HepG2 (cell line): Measurements from ENCODE around the gene POLE3. TPM values are rescaled to one million over a fixed set of nuclear protein-coding genes. Genes with fewer than 3 reads are reported as not detected.

Source experiments
- CREB1 ChIP-seq, 2 experiments: fragments of 450-650 bp in 1 of 2; IDR thresholded peaks; 2 replicates each; pipeline ENCODE4 v1.6.1; 2016 to 2017; ENCODE audit warnings: control low read depth in 1 of 2, mild to moderate bottlenecking in 1 of 2, missing compliant biosample characterization in 1 of 2, missing genetic modification characterization in 1 of 2
- GLI4 ChIP-seq: sonication (generic); formaldehyde crosslinking; IDR thresholded peaks from 2 replicates; pipeline ENCODE4 v1.5.1; 2020; ENCODE audit warnings: missing genetic modification reagents, mild to moderate bottlenecking, moderate library complexity, borderline replicate concordance
- HIVEP1 ChIP-seq: sonication (generic); formaldehyde crosslinking; IDR thresholded peaks from 2 replicates; pipeline ENCODE4 v1.4.0; 2020; ENCODE audit warnings: mild to moderate bottlenecking, missing genetic modification reagents
- MAFF ChIP-seq: IDR thresholded peaks from 2 replicates; pipeline ENCODE4 v1.6.1; 2011; ENCODE audit warnings: low read depth, low read length, improper control_type of control experiment
- MATR3 ChIP-seq: sonication (generic); formaldehyde crosslinking; IDR thresholded peaks from 2 replicates; pipeline ENCODE4 v1.4.0; 2020; ENCODE audit warnings: missing genetic modification reagents
- NFE2L2 ChIP-seq: fragments of 150-350 bp; IDR thresholded peaks from 2 replicates; pipeline ENCODE4 v1.6.1; 2014; ENCODE audit warnings: low read length
- NR2F2 ChIP-seq: IDR thresholded peaks from 2 replicates; pipeline ENCODE4 v1.6.1; 2012; ENCODE audit warnings: low read depth, inconsistent platforms, borderline replicate concordance
- PHF21A ChIP-seq: sonication (generic); formaldehyde crosslinking; IDR thresholded peaks from 2 replicates; pipeline ENCODE4 v1.5.0; 2020; ENCODE audit warnings: mild to moderate bottlenecking, missing genetic modification reagents
- POLR2G ChIP-seq: fragments of 200-400 bp; formaldehyde crosslinking; IDR thresholded peaks from 2 replicates; pipeline ENCODE4 v1.6.1; 2018; ENCODE audit warnings: mild to moderate bottlenecking, low read depth, low read length, moderate library complexity
- ZEB1 ChIP-seq: IDR thresholded peaks from 2 replicates; pipeline ENCODE4 v1.6.1; 2012; ENCODE audit warnings: mild to moderate bottlenecking, low read depth, inconsistent platforms; ENCODE audit not compliant: insufficient replicate concordance
- ZFP36 ChIP-seq: fragments of 150-350 bp; IDR thresholded peaks from 2 replicates; pipeline ENCODE4 v1.6.1; 2018; ENCODE audit warnings: borderline replicate concordance, low read length, low read depth; ENCODE audit not compliant: partially characterized antibody
- ZFP41 ChIP-seq: sonication (generic); formaldehyde crosslinking; IDR thresholded peaks from 2 replicates; pipeline ENCODE4 v1.4.0; 2020; ENCODE audit warnings: mild to moderate bottlenecking, missing genetic modification reagents, borderline replicate concordance
- ZNF253 ChIP-seq: sonication (generic); formaldehyde crosslinking; IDR thresholded peaks from 2 replicates; pipeline ENCODE4 v1.8.0; 2022; ENCODE audit warnings: mild to moderate bottlenecking, missing genetic modification reagents, borderline replicate concordance
- ZNF644 ChIP-seq: IDR thresholded peaks from 2 replicates; pipeline ENCODE4 v1.6.1; 2016; ENCODE audit warnings: low read depth
- ZSCAN29 ChIP-seq: sonication (generic); formaldehyde crosslinking; conservative IDR thresholded peaks from 2 replicates; pipeline ENCODE4 v1.4.0; 2020; ENCODE audit warnings: mild to moderate bottlenecking, missing genetic modification reagents
- polyA plus RNA-seq, 8 experiments: library from polyadenylated mRNA; depleted of rRNA in 3 of 8; stranded (reverse) in 7 of 8; unstranded in 1 of 8; fragments of >200 nt; fragmentation: Illumina TruSeq in 4 of 8; extraction: Trizol in 4 of 8; gene quantifications; 2 replicates each; pipeline versions ENCODE4 v1.2.1 to v1.2.3, GENCODE V29; 2011 to 2016; ENCODE audit warnings: low read depth in 4 of 8, missing spikeins in 1 of 8, mixed read lengths in 1 of 8; ENCODE audit not compliant: insufficient read depth in 1 of 8
- total RNA-seq, 5 experiments: library from RNA; depleted of rRNA; stranded (reverse); fragments of >200 nt; fragmentation: Illumina TruSeq; extraction: Trizol; gene quantifications; 2 replicates each; pipeline ENCODE4 v1.2.3, GENCODE V29; 2016; ENCODE audit warnings: low read depth in 1 of 5
- TF ChIP-seq, protein P1 (sequence below): IDR thresholded peaks from 2 replicates; pipeline ENCODE4 v1.6.1; 2016; ENCODE audit warnings: low read depth, control low read depth
- TF ChIP-seq, protein P2 (sequence below): sonication (generic); formaldehyde crosslinking; IDR thresholded peaks from 2 replicates; pipeline ENCODE4 v1.5.1; 2020; ENCODE audit warnings: missing genetic modification reagents, mild to moderate bottlenecking, borderline replicate concordance
- TF ChIP-seq, protein P3 (sequence below): sonication (generic); formaldehyde crosslinking; IDR thresholded peaks from 2 replicates; pipeline ENCODE4 v1.4.0; 2020; ENCODE audit warnings: missing genetic modification reagents, borderline replicate concordance
- TF ChIP-seq, protein P4 (sequence below): sonication (generic); formaldehyde crosslinking; IDR thresholded peaks from 2 replicates; pipeline ENCODE4 v1.5.1; 2020; ENCODE audit warnings: mild to moderate bottlenecking, missing genetic modification reagents, moderate library complexity

Gene POLE3
- total and polyA plus RNA-seq, 2 of the 13 experiments (the other 11 are each of a cell fraction or from before 2014, with no cell fraction given) = 36.0 to 77.2 TPM

DNA sequence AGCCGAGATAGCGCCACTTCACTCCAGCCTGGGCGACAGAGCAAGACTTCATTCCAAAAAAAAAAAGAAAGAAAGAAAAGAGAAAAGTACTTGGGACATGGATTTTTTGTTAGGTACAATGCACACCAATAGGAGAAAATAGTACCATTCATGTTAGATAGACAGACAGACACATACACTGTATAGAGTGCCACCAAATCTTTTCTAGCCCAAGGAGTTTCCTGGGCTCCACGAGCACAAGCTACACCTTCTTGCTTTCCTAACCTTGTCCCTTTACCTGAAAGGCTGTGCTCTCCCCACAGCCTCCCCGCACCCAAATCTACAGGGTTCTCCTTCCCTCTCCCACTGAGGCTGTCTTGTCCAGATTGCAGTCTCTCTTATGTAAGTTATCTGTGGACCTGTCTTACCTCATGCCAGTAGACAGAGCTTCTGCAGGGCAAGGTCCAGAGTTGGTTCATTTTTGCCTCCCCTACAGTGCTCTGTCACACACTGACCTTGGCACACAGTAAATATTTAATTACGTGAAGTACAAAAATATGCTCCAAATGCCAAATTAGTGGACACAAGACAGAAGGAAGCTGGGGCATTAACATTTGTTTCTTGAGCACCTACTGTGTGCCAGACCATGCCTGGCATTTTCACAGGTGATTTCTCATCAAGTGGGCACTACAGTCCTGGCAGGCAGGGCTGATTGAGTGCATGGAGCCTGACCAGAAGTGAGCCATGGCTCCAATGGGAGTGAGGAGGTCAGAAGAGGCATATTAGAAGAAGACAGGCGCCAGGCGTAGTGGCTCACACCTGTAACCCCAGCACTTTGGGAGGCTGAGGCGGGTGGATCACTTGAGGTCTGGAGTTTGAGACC lies 15.2 kb downstream of the POLE3 start (continued):
- TF ChIP-seq, protein P1, sequence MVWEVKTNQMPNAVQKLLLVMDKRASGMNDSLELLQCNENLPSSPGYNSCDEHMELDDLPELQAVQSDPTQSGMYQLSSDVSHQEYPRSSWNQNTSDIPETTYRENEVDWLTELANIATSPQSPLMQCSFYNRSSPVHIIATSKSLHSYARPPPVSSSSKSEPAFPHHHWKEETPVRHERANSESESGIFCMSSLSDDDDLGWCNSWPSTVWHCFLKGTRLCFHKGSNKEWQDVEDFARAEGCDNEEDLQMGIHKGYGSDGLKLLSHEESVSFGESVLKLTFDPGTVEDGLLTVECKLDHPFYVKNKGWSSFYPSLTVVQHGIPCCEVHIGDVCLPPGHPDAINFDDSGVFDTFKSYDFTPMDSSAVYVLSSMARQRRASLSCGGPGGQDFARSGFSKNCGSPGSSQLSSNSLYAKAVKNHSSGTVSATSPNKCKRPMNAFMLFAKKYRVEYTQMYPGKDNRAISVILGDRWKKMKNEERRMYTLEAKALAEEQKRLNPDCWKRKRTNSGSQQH (CRISPR knock-in tag) = no peak
- no peak for TF ChIP-seq NFE2L2
- TF ChIP-seq MATR3 = no peak
- TF ChIP-seq HIVEP1 (CRISPR knock-in tag) = 0 out of 2 replicates have a peak, but pooled peaks have one; percentile 30
- no peak for TF ChIP-seq ZFP36
- TF ChIP-seq PHF21A = peak; percentile 92
- no peak for TF ChIP-seq POLR2G
- TF ChIP-seq MAFF = no peak
- TF ChIP-seq, protein P2, sequence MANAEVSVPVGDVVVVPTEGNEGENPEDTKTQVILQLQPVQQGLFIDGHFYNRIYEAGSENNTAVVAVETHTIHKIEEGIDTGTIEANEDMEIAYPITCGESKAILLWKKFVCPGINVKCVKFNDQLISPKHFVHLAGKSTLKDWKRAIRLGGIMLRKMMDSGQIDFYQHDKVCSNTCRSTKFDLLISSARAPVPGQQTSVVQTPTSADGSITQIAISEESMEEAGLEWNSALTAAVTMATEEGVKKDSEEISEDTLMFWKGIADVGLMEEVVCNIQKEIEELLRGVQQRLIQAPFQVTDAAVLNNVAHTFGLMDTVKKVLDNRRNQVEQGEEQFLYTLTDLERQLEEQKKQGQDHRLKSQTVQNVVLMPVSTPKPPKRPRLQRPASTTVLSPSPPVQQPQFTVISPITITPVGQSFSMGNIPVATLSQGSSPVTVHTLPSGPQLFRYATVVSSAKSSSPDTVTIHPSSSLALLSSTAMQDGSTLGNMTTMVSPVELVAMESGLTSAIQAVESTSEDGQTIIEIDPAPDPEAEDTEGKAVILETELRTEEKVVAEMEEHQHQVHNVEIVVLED (CRISPR knock-in tag) = peak; percentile 19; the same call in 1 of the 2 replicates
- no peak for TF ChIP-seq GLI4 (CRISPR knock-in tag)
- no peak for TF ChIP-seq CREB1 (IDR thresholded peaks at IDR 0.05)
- peak; percentile 52; the same call in 1 of the 2 replicates for TF ChIP-seq CREB1 (CRISPR knock-in tag; IDR thresholded peaks at IDR 0.05)
- TF ChIP-seq, protein P3, sequence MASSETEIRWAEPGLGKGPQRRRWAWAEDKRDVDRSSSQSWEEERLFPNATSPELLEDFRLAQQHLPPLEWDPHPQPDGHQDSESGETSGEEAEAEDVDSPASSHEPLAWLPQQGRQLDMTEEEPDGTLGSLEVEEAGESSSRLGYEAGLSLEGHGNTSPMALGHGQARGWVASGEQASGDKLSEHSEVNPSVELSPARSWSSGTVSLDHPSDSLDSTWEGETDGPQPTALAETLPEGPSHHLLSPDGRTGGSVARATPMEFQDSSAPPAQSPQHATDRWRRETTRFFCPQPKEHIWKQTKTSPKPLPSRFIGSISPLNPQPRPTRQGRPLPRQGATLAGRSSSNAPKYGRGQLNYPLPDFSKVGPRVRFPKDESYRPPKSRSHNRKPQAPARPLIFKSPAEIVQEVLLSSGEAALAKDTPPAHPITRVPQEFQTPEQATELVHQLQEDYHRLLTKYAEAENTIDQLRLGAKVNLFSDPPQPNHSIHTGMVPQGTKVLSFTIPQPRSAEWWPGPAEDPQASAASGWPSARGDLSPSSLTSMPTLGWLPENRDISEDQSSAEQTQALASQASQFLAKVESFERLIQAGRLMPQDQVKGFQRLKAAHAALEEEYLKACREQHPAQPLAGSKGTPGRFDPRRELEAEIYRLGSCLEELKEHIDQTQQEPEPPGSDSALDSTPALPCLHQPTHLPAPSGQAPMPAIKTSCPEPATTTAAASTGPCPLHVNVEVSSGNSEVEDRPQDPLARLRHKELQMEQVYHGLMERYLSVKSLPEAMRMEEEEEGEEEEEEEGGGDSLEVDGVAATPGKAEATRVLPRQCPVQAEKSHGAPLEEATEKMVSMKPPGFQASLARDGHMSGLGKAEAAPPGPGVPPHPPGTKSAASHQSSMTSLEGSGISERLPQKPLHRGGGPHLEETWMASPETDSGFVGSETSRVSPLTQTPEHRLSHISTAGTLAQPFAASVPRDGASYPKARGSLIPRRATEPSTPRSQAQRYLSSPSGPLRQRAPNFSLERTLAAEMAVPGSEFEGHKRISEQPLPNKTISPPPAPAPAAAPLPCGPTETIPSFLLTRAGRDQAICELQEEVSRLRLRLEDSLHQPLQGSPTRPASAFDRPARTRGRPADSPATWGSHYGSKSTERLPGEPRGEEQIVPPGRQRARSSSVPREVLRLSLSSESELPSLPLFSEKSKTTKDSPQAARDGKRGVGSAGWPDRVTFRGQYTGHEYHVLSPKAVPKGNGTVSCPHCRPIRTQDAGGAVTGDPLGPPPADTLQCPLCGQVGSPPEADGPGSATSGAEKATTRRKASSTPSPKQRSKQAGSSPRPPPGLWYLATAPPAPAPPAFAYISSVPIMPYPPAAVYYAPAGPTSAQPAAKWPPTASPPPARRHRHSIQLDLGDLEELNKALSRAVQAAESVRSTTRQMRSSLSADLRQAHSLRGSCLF = no peak
- peak; percentile 61; the same call in 1 of the 2 replicates for TF ChIP-seq ZNF644 (CRISPR knock-in tag)
- TF ChIP-seq NR2F2 = peak; percentile 55; the same call in 1 of the 2 replicates
- TF ChIP-seq ZFP41 (CRISPR knock-in tag) = no peak
- TF ChIP-seq, protein P4, sequence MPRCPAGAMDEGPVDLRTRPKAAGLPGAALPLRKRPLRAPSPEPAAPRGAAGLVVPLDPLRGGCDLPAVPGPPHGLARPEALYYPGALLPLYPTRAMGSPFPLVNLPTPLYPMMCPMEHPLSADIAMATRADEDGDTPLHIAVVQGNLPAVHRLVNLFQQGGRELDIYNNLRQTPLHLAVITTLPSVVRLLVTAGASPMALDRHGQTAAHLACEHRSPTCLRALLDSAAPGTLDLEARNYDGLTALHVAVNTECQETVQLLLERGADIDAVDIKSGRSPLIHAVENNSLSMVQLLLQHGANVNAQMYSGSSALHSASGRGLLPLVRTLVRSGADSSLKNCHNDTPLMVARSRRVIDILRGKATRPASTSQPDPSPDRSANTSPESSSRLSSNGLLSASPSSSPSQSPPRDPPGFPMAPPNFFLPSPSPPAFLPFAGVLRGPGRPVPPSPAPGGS (CRISPR knock-in tag) = 0 out of 2 replicates have a peak, but pooled peaks have one; percentile 44
- TF ChIP-seq ZNF253 (CRISPR knock-in tag) = no peak
- peak; percentile 66; the same call in 1 of the 2 replicates for TF ChIP-seq ZSCAN29 (CRISPR knock-in tag)
- TF ChIP-seq ZEB1 = no peak
